DLD1 (cell line): ENCODE data around the gene OPRM1.
"Not testable (repeated sequence)": the region's sequence is repeated elsewhere in the genome, so short reads cannot be mapped to it uniquely, and the experiment has no call there.

ENCODE experiments used
- in situ Hi-C: cut with HindIII; loops from 2 replicates; pipeline ENCODE4 v1.10.0; 2017; ENCODE audit warnings: low sequenced_read_pairs

OPRM1 gene

DNA sequence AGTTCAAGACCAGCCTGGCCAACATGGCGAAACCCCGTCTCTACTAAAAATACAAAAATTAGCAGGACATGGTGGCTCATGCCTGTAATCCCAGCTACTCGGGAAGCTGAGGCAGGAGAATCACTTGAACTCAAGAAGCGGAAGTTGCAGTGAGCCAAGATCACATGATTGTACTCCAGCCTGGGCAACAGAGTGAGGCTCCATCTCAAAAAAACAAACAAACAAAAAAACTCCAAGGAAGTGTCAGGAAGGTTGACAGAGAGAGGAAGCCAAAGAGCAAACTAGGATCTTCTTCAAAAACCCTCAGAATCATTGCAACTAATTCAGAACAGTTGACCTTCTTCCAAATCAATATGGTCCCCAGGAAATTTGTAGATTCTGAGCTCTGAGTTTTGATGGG, 162.6 kb downstream of the OPRM1 start:
- in situ Hi-C loops = not testable (repeated sequence)

DNA sequence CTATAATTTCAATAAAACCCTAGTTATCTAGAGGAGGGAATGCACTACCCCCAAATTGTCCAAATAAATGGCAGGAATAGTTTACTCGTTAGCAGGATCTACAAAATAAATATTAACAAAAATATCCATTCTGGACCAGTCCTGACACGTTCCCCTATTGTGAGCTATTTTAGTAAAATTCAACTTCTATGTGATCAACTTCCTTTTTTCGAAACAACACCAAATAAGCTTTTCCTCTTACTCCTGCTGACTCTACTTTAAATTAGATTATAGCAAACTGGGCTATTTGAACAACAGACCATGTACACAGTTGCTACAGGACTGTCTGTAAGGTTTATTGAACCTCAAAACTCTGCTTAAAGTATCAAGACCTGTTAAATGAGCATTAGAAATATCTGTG, 163.3 kb downstream of the OPRM1 start:
- in situ Hi-C loops = no loop called here

DNA sequence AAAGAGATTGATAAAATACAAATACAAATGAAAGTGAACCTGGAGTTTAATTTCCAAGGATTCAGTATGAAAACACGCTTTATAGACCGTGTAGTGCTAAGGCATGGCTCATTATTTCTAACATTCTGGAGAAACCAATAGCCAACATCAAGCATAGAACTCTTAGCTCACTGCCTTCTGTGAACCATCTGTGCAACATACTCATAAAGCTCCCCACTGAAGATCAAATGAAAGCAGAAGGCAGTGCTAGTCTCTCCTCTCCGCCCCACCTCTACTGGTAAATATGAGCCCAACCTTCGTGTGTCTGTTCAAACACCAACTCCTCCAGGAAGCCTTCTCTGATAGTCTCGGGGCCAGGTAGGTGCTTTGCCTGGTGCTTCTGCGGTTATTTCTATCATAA, 163.9 kb downstream of the OPRM1 start:
- in situ Hi-C loops = no loop called here

DNA sequence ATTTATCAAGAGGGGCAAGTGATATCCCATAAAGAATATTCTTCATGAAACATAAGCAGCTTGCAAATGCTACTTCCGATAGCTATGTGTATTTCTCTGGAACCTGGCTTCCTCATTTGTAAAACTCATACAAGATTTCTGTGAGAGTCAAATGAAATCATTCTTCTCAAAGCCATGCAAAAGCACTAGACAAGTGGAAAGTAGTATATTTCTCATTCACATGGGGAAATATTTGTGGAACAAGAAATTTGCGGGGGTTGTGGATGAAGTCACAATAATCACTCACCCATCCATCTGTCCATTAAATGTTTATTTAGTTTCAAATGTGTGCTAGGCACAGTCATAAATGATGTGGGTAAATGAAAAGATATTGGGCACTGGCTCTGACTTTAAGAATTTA, 167.1 kb downstream of the OPRM1 start:
- in situ Hi-C loops = no loop called here

DNA sequence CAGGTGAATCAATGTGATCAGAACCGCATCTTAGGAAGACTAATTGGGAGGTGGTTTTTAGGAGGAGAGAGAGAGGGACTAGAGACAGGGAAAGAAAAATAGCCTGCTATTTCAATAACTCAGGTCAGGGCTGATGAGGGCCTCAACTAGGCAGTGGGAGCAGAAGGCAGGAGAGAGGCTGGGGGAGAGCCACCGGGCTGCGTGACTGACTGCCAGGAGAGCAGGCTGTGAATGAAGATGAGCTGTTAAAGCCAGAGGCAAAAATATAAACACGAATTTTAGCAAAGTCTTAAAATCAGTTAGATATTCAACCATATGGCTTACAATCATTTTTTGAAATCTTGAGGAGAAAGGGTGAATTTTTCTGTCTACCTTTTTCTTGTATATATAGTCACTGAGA, 168.0 kb downstream of the OPRM1 start:
- in situ Hi-C loops = no loop called here

DNA sequence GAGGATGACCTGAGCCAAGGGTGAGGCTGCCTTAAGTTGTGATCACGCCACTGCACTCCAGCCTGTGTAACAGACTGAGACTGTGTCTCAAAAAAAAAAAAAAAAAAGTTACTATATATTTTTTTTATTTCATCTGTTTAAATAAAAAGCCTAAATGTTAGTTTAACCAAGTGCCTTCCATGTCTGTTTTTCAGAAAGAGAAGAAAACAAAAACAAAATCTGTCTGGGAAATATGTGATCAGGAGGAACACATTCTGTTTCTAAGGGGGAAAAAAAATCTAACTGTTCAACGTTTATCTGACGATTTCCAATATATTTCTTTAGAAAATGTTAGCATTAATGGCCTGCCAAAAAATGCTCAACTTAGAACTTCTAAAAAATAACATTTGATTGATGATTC, 170.5 kb downstream of the OPRM1 start:
- in situ Hi-C loops = no loop called here

DNA sequence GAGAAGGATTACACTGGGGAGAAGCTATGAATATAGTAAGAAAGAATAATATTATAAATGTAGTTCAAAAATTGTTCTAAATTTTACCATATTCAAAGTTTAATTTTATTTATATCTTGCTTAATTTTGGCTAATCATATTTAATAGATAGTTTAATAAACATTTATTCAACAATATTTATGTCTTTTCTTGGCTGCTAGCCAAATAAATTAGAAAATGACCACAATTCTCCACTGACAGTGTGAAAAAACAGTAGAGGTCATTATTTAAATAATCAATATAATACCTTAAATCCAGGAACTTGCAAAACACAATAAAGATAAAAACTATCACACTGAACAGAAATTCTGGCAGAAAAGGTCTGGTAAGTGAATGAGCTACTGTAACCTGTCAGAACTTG, 171.6 kb downstream of the OPRM1 start:
- in situ Hi-C loops = no loop called here

DNA sequence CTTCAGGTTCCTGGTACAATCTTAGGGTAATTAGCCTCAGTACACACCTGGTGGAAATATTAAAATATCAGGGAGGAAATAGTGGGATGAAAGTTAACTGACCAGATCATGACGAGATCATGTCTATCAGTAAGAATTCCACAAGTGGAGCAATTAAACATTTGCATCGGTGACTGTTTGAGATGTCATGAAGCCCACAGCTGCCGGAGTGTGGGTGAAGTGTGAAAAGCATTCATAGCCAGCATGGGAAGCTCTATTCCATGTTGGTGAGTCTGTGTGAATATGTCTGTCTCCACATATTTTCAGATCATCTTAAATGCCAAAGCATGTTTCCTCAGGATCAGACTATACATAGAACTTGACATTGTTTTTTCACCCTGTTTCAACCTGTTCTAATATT, 174.7 kb downstream of the OPRM1 start:
- in situ Hi-C loops = no loop called here

DNA sequence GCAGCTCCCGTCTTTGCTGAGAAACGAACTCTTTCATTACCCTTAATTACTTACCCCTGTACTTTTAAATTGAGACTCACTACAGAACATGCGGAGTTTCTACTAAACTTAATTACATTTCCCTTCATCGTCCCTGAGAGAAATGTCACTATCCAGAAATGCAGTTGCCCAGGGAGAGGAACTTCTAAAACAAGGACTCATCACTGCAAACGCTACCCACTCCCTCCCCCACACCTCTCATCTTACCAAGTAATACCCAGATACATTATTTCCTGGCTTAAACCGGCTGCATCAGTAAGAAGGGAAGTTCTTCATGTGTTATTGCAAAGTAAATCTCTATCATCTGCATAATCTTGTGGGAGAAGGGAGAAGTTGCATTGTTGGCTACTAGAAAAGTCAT, 179.3 kb downstream of the OPRM1 start:
- in situ Hi-C loops = no loop called here

DNA sequence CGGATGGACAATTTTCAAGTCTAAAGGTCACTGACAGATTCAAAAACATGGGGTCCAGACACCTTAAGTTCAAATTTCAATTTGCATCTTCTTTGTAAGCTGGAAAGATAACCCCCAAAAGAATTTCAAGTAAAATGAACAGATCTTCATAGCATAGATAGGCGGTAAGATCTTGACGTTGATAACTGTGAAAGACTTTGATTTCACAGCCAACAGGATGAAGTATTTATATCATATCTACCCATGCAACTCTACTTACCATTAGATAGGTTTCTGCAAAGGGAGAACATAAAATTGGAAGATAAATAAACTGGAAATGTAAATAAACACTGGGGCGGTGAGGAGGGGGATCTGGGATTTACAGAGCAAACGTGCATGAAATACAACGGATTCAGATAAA, 179.7 kb downstream of the OPRM1 start:
- in situ Hi-C loops = no loop called here

DNA sequence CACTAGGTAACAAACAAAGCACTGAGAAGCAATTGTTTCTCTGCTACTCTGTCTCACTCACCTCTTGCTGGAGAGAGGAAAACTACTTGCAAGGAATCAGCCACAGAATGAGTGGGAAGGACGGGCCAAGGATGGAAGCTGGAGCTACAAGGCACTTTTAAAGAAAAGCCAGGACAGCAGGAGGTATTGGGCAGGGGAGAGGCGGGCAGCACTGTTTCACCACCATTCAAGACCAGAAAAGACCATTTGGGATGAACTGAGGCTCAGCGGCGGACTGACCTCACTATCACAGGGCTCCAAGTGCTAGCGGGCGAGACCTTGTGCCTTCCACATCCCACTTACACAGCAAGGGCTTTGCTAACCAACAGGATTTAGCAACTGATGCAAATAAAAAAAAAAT, 180.2 kb downstream of the OPRM1 start:
- in situ Hi-C loops = no loop called here

DNA sequence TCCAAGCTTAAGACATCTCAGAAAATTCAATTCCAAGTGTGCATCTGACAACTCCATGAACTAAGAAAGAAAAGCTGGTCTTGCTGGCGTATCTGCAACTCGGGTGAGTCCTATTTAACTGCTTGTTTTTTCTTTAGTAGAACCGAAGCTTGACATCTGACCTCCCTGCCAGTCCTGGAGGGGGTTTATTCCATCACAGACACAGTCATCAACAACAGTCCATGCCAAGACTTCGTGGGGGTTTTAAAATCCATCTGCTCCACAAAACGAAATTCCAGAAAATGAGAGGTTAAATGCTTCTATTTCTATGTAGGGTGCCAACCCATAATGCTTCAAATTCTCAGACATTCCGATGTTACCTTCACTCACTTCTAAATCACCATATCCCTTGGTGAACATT, 183.7 kb downstream of the OPRM1 start:
- in situ Hi-C loops = no loop called here

DNA sequence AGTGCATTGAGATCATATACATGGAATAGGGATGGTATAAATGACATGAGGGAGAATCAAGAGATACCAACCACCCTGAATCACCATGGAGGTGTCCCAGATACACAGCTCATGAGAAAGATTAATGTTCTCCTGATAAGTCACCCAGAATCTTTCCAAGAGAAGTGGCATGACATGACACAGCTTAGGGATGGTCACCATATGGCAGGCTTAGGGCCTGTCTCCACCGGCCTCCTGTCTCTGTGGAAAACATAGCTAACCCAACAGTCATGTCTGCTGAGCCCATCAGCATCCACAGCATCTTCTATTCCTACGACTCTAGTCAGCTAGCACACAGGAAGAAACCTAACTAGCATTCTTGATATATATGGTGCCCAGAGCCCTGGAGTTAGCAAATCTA, 184.3 kb downstream of the OPRM1 start:
- in situ Hi-C loops = no loop called here

DNA sequence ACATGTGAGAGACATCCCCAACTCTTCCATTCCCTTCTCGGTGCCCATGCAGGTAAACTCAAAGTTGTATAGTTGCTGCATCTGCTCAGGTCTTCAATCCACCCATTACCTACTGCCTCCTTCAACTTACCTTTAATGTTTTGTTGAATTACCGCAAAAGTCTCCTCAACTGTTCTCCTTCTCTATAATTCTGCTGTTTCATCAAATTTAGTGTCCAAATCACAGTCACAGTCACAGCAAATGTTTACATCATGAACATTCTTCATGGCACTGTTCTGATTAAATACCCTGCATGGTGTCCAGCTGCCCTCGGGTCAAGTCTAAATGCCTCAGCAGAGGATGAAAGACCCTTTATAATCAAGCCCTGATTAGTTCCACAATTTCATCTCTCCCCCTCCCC, 187.4 kb downstream of the OPRM1 start:
- in situ Hi-C loops = no loop called here

DNA sequence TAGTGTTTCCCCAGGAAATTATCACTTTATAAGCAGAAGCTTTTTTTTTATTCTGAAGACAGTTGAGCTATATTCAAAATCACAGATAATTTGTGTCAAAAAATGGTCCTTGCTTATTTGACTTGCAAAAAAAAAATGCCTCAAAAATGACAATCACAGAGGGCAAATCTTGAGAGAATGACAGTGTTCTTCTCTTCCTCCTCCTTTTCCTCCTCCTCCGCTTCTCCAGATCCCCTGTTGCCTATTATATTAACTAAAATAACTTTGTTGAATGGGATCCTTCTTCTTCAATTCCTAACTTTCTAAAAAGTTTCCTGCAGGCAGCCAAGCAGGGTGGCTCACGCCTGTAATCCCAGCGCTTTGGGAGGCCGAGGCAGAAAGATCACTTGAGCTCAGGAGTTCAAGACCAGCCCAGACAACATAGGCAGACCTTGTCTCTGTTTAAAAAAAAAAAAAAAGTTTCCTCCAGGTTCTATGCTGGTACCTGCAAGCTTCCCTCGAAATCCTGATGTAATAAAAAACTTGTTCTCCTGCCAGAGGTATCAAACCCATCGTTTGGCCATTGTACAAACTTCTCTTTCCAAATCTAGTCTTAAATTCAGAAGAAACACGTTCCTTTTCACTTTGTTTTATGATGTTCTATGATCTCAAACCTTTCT, 189.0 kb downstream of the OPRM1 start:
- in situ Hi-C loops = no loop called here

DNA sequence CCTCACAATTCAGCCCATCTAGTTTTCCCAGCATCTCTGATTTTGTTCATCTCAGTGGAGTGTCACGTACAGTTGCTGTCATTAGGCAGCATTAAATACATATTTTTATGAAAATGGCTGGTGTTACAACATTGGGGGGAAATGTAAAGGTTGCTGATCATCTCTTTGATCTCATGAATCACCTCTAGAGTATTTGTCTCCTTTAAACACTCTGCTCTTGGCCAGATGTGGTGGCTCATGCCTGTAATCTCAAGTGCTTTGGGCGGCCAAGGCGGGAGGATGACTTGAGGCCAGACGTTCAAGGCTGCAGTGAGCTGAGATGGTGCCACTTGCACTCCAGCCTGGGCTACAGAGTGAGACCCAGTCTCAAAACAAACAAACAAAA, 189.5 kb downstream of the OPRM1 start:
- in situ Hi-C loops = no loop called here

DNA sequence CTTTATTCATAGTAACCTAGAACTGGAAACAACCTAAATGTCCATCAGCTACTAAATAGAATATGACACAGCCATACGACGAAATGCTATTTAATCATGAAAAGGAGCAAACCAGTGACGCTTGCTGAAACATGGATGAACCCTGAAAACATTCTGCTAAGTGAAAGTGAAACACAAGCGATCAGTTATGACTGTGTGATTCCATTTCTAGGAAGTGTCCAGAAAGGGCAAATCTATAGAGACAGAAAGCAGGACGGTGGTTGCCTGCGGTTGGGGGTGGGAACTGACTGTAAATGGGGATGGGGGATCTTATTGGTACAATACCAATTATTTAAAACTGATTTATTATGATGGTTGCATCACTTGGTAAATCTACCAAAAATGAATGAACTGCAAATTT, 190.7 kb downstream of the OPRM1 start:
- in situ Hi-C loops = no loop called here

DNA sequence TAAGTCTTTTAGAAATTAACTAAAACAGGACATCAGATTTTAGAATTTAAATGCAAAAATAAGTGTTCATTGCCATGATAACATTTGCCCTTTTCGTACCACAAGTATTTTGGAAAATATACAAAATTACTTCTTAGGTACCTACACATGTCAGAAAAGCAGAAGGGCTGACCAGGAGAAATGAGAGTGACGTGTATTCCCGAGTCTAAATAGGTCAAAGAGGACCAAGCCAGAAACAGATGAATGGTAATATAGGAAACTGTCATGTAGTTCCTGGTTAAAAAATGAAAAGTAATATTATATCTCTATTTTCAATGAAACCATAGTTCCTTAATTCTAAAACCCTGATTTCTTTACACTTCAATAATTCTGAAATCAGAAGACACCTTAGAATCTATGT, 191.4 kb downstream of the OPRM1 start:
- in situ Hi-C loops = no loop called here

DNA sequence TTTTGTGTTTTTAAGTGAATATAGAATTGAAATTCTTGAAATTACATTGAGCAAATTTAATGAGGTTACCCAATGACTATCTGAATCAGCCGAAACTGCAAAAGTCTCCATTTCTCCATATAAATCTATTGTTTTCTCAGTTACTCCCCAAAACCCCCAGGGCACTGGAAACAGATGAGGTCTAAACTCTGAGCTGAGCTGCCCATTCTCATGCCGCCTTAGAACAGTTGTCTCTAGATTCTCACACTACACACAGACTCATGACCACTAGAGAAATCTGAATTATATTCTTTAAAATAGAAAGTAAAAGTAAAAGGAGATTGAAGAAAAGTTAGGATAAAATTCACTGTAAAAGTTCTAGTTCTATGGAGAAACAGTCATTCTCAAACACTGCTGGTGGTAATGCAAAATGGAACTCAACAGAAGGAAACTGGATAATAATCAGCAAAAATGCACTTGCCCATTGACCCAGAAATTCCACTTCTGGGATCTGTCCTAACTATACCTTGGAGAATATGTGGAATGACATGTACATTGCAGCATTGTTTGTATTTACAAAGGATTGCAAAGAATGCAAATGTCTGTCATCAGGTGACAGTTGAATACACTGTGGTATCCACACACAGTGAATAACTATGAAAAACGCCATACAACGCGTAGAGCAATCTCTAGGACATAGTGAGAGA, 192.0 kb downstream of the OPRM1 start:
- in situ Hi-C loops = no loop called here

DNA sequence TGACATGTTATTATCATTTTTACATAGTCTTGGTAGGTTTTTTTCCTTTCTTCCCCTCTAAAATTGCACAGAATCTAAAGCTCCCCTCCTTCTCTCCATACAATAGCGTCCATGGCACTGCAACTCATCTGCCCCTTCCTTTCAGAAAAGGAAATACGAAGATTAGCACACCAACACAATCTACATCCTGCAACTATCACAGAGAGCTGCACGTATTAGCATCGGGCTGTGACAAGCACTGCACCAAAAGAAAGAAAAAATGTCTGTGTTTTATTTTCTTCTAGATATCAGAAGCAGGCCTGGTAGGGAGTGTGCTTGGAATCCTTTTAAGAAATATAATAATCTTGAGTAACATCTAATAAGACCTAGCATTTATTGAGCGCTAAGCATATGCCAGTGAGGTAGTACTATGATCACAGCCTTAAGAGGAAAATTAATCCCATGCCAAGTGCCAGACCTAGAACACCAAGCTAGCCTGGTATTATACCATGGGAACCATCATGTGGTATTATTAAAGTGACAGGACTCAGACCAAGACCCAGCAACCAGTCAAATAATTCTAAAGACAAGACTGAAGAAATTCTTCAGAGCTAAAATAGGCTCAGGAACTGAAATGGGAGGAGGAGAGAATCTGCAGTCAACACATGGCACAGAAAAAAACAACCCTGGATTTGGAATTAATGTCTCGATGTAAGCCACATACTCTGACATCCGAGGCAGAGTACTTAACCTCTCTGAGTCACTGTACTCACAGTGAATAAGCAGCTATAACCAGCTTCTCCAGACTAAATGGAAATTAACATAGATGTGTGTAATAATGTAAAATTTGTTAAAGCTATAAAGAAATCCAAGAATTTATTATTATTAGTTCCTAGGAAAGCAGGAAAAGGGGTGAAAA, 193.2 kb downstream of the OPRM1 start:
- in situ Hi-C loops = no loop called here

DNA sequence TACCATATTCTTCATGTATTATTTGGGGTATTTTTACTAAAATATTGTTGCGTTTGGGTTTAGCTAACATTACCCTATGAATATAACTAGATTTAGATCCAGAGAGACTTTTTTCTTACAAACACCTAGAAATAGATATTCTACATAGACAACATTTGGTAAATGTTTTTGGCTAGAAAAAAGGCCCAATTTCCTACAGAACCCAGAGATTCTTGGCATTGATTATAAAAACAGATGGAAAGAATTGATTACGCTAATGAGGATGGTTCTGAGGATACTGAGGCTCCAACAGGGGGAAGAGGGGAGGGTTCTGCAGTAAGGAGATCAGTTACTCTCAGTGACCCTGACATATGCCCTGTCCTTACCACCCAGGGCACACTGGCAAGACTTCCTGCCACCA, 194.3 kb downstream of the OPRM1 start:
- in situ Hi-C loops = no loop called here
